Heart left ventricle (tissue), 16 donors: Measurements from ENCODE around the gene ZNF319. TPM values are rescaled to one million over a fixed set of nuclear protein-coding genes. Genes with fewer than 3 reads are reported as not detected.
A peak's percentile ranks its signal among the peaks of the same experiment; 100 is the strongest.
"Not testable (repeated sequence)": the region's sequence is repeated elsewhere in the genome, so short reads cannot be mapped to it uniquely, and the experiment has no call there.

Experiments used
- ATAC-seq, 4 donors: fragments of 200-7000 bp; cut with Tn5 transposase; one replicate each; pipeline ENCODE4 v1.9.1; 2020 to 2022; ENCODE audit warnings: moderate library complexity in 4 of 4, mild to moderate bottlenecking in 3 of 4, moderate number of reproducible peaks in 1 of 4
- DNase-seq, 5 donors: peaks; one replicate each; pipeline ENCODE4 v3.0.0-alpha.2; 2020
- H3K27ac ChIP-seq, 12 donors: fragments of 200-600 bp; sonication (generic) in 4 of 12; one replicate each; pipeline versions ENCODE4 v1.5.0 to v1.8.0; 2016 to 2022; ENCODE audit warnings: mild to moderate bottlenecking in 2 of 12
- H3K27me3 ChIP-seq, 9 donors: fragments of 200-600 bp; sonication (generic) in 2 of 9; one replicate each; pipeline versions ENCODE4 v1.5.1 to v1.8.0; 2016 to 2022; ENCODE audit warnings: mild to moderate bottlenecking in 3 of 9
- H3K36me3 ChIP-seq, 9 donors: fragments of 200-600 bp; sonication (generic) in 2 of 9; one replicate each; pipeline versions ENCODE4 v1.5.0 to v1.8.0; 2018 to 2022; ENCODE audit warnings: mild to moderate bottlenecking in 2 of 9
- H3K4me1 ChIP-seq, 12 donors: fragments of 200-600 bp; sonication (generic) in 4 of 12; one replicate each; pipeline versions ENCODE4 v1.5.0 to v1.8.0; 2016 to 2022; ENCODE audit warnings: mild to moderate bottlenecking in 3 of 12
- H3K4me3 ChIP-seq, 12 donors: fragments of 200-600 bp; sonication (generic) in 4 of 12; one replicate each; pipeline versions ENCODE4 v1.5.0 to v1.8.0; 2017 to 2022; ENCODE audit warnings: mild to moderate bottlenecking in 9 of 12, moderate library complexity in 4 of 12
- H3K9me3 ChIP-seq, 12 donors: fragments of 200-600 bp; sonication (generic) in 4 of 12; one replicate each; pipeline versions ENCODE4 v1.5.0 to v1.8.0; 2016 to 2022; ENCODE audit warnings: mild to moderate bottlenecking in 1 of 12
- POLR2A ChIP-seq, 2 donors: fragments of 450-650 bp; IDR thresholded peaks; one replicate each; pipeline ENCODE4 v1.6.1; 2017; ENCODE audit warnings: antibody characterized with exemption in 2 of 2, mild to moderate bottlenecking in 2 of 2, moderate library complexity in 2 of 2
- WGBS, 4 donors: extraction: QIAGEN DNeasy Blood & Tissue Kit in 2 of 4; methylation state at CpG; one replicate each; pipeline versions ENCODE4 v1.1.5 to v1.1.7; 2013 to 2018; 5-methylcytosine and 5-hydroxymethylcytosine counted together
- intact Hi-C, 10 donors: fragments of 100-400 bp; cut with DNase I; formaldehyde crosslinking; loops; one replicate each; pipeline versions ENCODE4 v1.11.1 to v1.14.2; 2022
- polyA plus RNA-seq, 2 donors: library from polyadenylated mRNA; stranded (reverse); fragments of 200-250 nt; gene quantifications; one replicate each; pipeline ENCODE4 v1.2.3, GENCODE V29; 2013
- total RNA-seq, 9 donors: library from RNA; depleted of rRNA in 2 of 9; stranded (reverse); fragments of >200 nt in 2 of 9; fragmentation: NEBNext Ultra II Directional in 3 of 9; extraction: Animal tissue kit (Norgen Biotek cat#: 25700) in 3 of 9; gene quantifications; one replicate each; pipeline versions ENCODE4 v1.1.0 to v1.2.4, GENCODE V29; 2016 to 2023
- TF ChIP-seq, protein P1 (sequence below), 12 donors: fragments of 200-600 bp; sonication (generic) in 4 of 12; IDR thresholded peaks; one replicate each; pipeline versions ENCODE4 v1.5.0 to v1.8.0; 2018 to 2022; ENCODE audit warnings: antibody characterized with exemption in 12 of 12, mild to moderate bottlenecking in 5 of 12
- donor health status: ischemic (EF 13 %, LVEDD 7.1; RV severe dilation, severe dysfunction).
- donor health status: healthy with polysubstance abuse.
- donor health status: DM: no; HTN: yes; CAD: no.
- donor health status: DM: no; HTN: no; CAD: no.
- donor health status: ischemic (EF 25% LVEDD 6.9; RV normal size, moderate dysfunction).
- donor health status: ischemic (EF 25% LVEDD 5.7; RV mildly dilated, moderate dysfunction).
- donor health status: healthy.
- donor health status: DM: yes; HTN: yes; CAD: no.
- donor health status: ischemic (EF 35%, LVEDD 5.7; RV mildly dilated, moderate dysfunction).
- donor health status: nonischemic (EF 11% LVEDD 7.7; RV severe dilation, severe dysfunction).
- donor health status: DM: yes; HTN: yes; CAD: no.
- donor health status: PGD.
- donor health status: ischemic (EF 29% LVEDD 5.4; RV normal size, mild dysfunction).
- donor health status: nonischemic (EF 23%, LVEDD 6.1; RV moderate dilation, normal function).

ZNF319 gene
- total and polyA plus RNA-seq, 11 donors, result 5.6 to 10.5 (median 8.6) TPM

DNA sequence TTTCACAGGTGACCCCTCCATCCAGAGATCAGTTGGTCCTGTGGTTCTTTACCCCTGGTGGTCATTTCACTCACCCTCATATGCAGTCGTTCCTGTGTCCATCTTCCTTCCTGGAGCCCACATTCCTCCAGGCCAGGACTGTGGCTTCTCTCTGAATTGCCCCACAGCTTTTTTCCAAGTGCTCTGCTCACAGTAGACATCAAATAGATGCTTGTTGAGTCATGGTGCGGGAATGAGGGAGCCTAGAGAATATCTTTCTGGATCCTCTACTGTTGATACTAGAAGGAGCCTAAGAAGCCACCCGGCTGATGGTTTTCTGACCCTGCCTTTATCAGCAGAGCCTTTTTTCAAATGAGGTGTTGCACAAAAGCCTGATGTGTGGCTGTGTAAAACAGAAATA, 11.2 kb upstream of the ZNF319 start:
- no peaks in the 10 kb centered on the region for H3K27me3 ChIP-seq
- no peak for TF ChIP-seq POLR2A (IDR thresholded peaks at IDR 0.05)
- TF ChIP-seq, protein P1, sequence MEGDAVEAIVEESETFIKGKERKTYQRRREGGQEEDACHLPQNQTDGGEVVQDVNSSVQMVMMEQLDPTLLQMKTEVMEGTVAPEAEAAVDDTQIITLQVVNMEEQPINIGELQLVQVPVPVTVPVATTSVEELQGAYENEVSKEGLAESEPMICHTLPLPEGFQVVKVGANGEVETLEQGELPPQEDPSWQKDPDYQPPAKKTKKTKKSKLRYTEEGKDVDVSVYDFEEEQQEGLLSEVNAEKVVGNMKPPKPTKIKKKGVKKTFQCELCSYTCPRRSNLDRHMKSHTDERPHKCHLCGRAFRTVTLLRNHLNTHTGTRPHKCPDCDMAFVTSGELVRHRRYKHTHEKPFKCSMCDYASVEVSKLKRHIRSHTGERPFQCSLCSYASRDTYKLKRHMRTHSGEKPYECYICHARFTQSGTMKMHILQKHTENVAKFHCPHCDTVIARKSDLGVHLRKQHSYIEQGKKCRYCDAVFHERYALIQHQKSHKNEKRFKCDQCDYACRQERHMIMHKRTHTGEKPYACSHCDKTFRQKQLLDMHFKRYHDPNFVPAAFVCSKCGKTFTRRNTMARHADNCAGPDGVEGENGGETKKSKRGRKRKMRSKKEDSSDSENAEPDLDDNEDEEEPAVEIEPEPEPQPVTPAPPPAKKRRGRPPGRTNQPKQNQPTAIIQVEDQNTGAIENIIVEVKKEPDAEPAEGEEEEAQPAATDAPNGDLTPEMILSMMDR (IDR thresholded peaks at IDR 0.05), result no peak
- H3K9me3 ChIP-seq, result no peaks in the 10 kb centered on the region
- WGBS, 4 donors, result 78 to 86% (median 82%) methylated on average over 3 of the region's 3 CpGs
- peaks cover 0 to 67% (median 25%) of the 10 kb centered on the region in 9 donors for H3K36me3 ChIP-seq
- no peak overlapping the region for H3K27ac ChIP-seq
- intact Hi-C loops, result loop anchor here in 1 of 10 donors (10.0 kb wide), 1 partner anchor 303 kb away; no protein-coding TSS in a partner anchor
- no peak overlapping the region for H3K4me3 ChIP-seq
- DNase-seq (peak in 2 of 5 donors; percentile 0 to 1), ATAC-seq (no peak)
- peaks cover 0 to 7% (median 0%) of the 10 kb centered on the region in 12 donors for H3K4me1 ChIP-seq

DNA sequence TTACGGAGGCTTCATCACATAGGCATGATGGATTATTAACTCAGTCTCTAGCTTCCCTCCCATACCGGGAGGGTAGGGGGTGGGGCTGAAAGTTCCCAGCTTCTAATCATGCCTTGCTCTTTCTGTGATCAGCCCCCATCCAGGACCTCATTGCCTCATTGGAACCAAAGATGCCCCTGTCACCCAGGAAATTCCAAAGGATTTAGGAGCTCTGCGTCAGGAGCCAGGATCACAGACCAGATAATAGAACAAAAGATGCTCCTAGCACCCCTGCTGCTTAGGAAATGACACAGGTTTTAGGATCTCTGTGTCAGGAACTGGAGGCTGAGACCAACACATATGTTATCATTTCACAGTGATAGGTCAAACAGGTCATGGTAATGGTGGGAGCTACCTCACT, 10.4 kb upstream of the ZNF319 start:
- Histone ChIP-seq H3K27ac (no peak overlapping the region), H3K4me3 (no peak overlapping the region), H3K27me3 (no peaks in the 10 kb centered on the region), H3K4me1 (peaks cover 0 to 7% (median 0%) of the 10 kb centered on the region in 12 donors), H3K9me3 (no peaks in the 10 kb centered on the region), H3K36me3 (peaks cover 0 to 73% (median 28%) of the 10 kb centered on the region in 9 donors)
- 71 to 78% (median 76%) methylated on average over 3 of the region's 3 CpGs for WGBS, 4 donors
- intact Hi-C loops, result loop anchor here in 1 of 10 donors (10.0 kb wide), 1 partner anchor 304 kb away; no protein-coding TSS in a partner anchor
- TF ChIP-seq, protein P1 (IDR thresholded peaks at IDR 0.05), result no peak
- no peak for TF ChIP-seq POLR2A (IDR thresholded peaks at IDR 0.05)
- DNase-seq (peak in 1 of 5 donors; percentile 2), ATAC-seq (no peak)

DNA sequence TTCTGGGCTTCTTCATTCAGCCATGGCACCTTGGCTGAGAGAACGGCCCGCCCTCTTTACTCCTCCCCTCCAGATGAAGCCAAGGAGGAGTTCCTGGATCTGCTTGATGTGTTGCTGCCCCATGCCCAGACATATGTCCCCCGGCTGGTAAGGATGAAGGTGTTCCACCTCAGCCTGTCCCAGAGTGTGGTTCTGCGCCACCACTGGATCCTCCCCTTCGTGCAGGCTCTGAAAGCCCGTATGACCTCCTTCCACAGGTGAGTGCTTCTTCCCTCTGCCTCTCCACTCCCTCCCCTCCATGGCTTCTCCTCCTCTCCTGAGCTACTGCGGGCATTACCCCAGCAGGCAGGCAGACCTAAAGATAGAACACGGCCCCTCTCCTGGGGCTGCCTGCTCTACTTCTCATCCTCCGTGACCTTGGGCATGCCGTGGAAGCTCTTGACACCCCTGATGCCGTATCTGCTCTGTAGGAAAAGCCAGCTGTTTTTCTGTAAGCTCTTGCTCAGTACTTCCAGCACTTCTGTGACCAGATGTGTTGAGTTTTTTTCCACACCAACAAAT, 9.5 kb upstream of the ZNF319 start:
- peaks cover 0 to 68% (median 28%) of the 10 kb centered on the region in 9 donors for H3K36me3 ChIP-seq
- no peak for TF ChIP-seq POLR2A (IDR thresholded peaks at IDR 0.05)
- TF ChIP-seq, protein P1 (IDR thresholded peaks at IDR 0.05), result no peak
- intact Hi-C loops, result loop anchor here in 7 of 10 donors (10.0 kb wide), 5 partner anchors 205 to 435 kb away; partner anchors contain the start of genes KATNB1 (in 1 of the 7) and KIFC3 (in 1 of the 7)
- H3K4me1 ChIP-seq, result peaks cover 0 to 10% (median 2%) of the 10 kb centered on the region in 12 donors
- peak in 2 of 5 donors; percentile 28 to 36 for DNase-seq
- H3K9me3 ChIP-seq, result no peaks in the 10 kb centered on the region
- no peak overlapping the region for H3K4me3 ChIP-seq
- H3K27me3 ChIP-seq, result no peaks in the 10 kb centered on the region
- peak in 3 of 4 donors; percentile 65 to 79 (median 76) for ATAC-seq
- 62 to 78% (median 74%) methylated on average over 11 of the region's 11 CpGs for WGBS, 4 donors
- peak overlapping the region in 1 of 12 donors; percentile 24 for H3K27ac ChIP-seq

DNA sequence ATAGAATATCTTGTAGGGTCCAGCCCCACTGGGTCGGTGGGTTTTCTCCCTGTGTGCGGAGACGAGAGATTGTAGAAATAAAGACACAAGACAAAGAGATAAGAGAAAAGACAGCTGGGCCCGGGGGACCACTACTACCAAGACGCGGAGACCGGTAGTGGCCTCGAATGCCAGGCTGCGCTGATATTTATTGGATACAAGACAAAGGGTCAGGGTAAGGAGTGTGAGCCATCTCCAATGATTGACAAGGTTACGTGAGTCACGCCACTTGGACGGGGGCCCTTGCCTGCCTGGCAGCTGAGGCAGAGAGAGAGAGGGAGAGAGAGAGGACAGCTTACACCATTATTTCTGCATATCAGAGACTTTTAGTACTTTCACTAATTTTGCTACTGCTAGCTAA, 4.3 kb upstream of the ZNF319 start:
- H3K27ac ChIP-seq, result peak overlapping the region in 5 of 12 donors; percentile 12 to 67 (median 36)
- not testable (repeated sequence) for H3K27me3 ChIP-seq, H3K9me3 ChIP-seq
- peaks cover 0 to 27% (median 13%) of the 10 kb centered on the region in 12 donors for H3K4me1 ChIP-seq
- intact Hi-C loops, result loop anchor here in 9 of 10 donors (1.0 to 10.0 kb wide), 10 partner anchors 105 to 430 kb away; partner anchors contain the start of genes KATNB1 (in 2 of the 9) and KIFC3 (in 2 of the 9)
- H3K36me3 ChIP-seq, result peaks cover 0 to 48% (median 9%) of the 10 kb centered on the region in 9 donors
- WGBS, 4 donors, result 65 to 76% (median 71%) methylated on average over 12 of the region's 12 CpGs
- DNase-seq, result peak in 3 of 5 donors; percentile 72 to 82 (median 79)
- H3K4me3 ChIP-seq, result peak overlapping the region in 1 of 12 donors; percentile 14
- peak in 1 of 4 donors; percentile 17 for ATAC-seq
